ENCODE measurements around the gene PRKCI. TPM values are rescaled to one million over a fixed set of nuclear protein-coding genes. Genes with fewer than 3 reads are reported as not detected.

The PRKCI gene
- total and polyA plus RNA-seq, 2 donors (not counting 1 experiment from before 2014, with no cell fraction given): 1.8 to 11.1 TPM

- no peak for TF ChIP-seq EZH2 (IDR thresholded peaks at IDR 0.05; ENCODE audit: borderline replicate concordance, insufficient read depth, low read depth, low read length, poor library complexity, severe bottlenecking)
- TF ChIP-seq, protein P1, sequence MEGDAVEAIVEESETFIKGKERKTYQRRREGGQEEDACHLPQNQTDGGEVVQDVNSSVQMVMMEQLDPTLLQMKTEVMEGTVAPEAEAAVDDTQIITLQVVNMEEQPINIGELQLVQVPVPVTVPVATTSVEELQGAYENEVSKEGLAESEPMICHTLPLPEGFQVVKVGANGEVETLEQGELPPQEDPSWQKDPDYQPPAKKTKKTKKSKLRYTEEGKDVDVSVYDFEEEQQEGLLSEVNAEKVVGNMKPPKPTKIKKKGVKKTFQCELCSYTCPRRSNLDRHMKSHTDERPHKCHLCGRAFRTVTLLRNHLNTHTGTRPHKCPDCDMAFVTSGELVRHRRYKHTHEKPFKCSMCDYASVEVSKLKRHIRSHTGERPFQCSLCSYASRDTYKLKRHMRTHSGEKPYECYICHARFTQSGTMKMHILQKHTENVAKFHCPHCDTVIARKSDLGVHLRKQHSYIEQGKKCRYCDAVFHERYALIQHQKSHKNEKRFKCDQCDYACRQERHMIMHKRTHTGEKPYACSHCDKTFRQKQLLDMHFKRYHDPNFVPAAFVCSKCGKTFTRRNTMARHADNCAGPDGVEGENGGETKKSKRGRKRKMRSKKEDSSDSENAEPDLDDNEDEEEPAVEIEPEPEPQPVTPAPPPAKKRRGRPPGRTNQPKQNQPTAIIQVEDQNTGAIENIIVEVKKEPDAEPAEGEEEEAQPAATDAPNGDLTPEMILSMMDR (IDR thresholded peaks at IDR 0.05): no peak
- Mint-ChIP-seq H3K4me1 (no peaks in the 10 kb centered on the region), H3K27me3 (peaks cover 7% of the 10 kb centered on the region), H3K9me3 (ENCODE audit: insufficient read depth) (no peaks in the 10 kb centered on the region), H3K4me3 (no peak overlapping the region), H3K27ac (no peak overlapping the region)
- Histone ChIP-seq H3K36me3 (replicated peaks in 1 of 2; ENCODE audit: control extremely low read depth in 1 of 2, control insufficient read depth in 1 of 2, extremely low read depth in 1 of 2, insufficient read depth in 2 of 2, low read length in 1 of 2) (no peaks in the 10 kb centered on the region), H3K4me1 (ENCODE audit: control insufficient read depth in 2 of 2, insufficient read depth in 2 of 2, low read length in 2 of 2) (no peaks in the 10 kb centered on the region), H3K27me3 (replicated peaks in 1 of 4; ENCODE audit: control extremely low read depth in 1 of 4, control insufficient read depth in 3 of 4, insufficient read depth in 4 of 4, low read length in 3 of 4) (no peaks in the 10 kb centered on the region), H2AFZ (ENCODE audit: insufficient read depth, low read depth, low read length, poor library complexity, severe bottlenecking) (no peak overlapping the region), H3K79me2 (ENCODE audit: control insufficient read depth, insufficient read depth, low read length) (no peaks in the 10 kb centered on the region), H3K4me2 (replicated peaks; ENCODE audit: low read depth, low read length, poor library complexity, severe bottlenecking) (no peak overlapping the region), H3K4me3 (ENCODE audit: control extremely low read depth in 1 of 5, extremely low read depth in 1 of 5, insufficient read depth in 1 of 5, low read depth in 2 of 5, low read length in 4 of 5) (no peak overlapping the region), H3K9me3 (ENCODE audit: control extremely low read depth in 1 of 3, control insufficient read depth in 2 of 3, insufficient read depth in 1 of 3, low read length in 2 of 3) (peaks cover 0 to 3% (median 0%) of the 10 kb centered on the region in 3 donors), H4K20me1 (ENCODE audit: control insufficient read depth, insufficient read depth, low read length, poor library complexity, severe bottlenecking) (no peaks in the 10 kb centered on the region), H3K27ac (ENCODE audit: low read length in 2 of 2) (no peak overlapping the region), H3K9ac (ENCODE audit: low read length) (no peak overlapping the region)
- POLR2A ChIA-PET: no interaction called here
- ATAC-seq (ENCODE audit: low read depth) (no peak), DNase-seq (no peak)
- no CpG with 5 or more reads among the region's 3 CpGs for WGBS (ENCODE audit: insufficient coverage)
- intact Hi-C loops (cut with micrococcal nuclease): no loop called here
- CTCF ChIA-PET: no interaction called here
These were observed 25.4 kb upstream of the PRKCI start for GRCh38 chr3:170196833-170197232.

- no peak overlapping the region for H3K27ac ChIP-seq (ENCODE audit: low read length in 2 of 2)
- H3K36me3 ChIP-seq (replicated peaks in 1 of 2; ENCODE audit: control extremely low read depth in 1 of 2, control insufficient read depth in 1 of 2, extremely low read depth in 1 of 2, insufficient read depth in 2 of 2, low read length in 1 of 2): no peaks in the 10 kb centered on the region
- no peaks in the 10 kb centered on the region for H3K79me2 ChIP-seq (ENCODE audit: control insufficient read depth, insufficient read depth, low read length)
- H2AFZ ChIP-seq (ENCODE audit: insufficient read depth, low read depth, low read length, poor library complexity, severe bottlenecking): no peak overlapping the region
- CTCF ChIA-PET: interaction anchor here (1.1 kb wide), 1 partner anchor 12 kb away, joined by 5 read pairs; no protein-coding TSS in a partner anchor
- ATAC-seq (ENCODE audit: low read depth) (no peak), DNase-seq (no peak)
- Mint-ChIP-seq H3K4me3 (no peak overlapping the region), H3K27ac (no peak overlapping the region), H3K4me1 (no peaks in the 10 kb centered on the region), H3K27me3 (peaks cover 14% of the 10 kb centered on the region), H3K9me3 (ENCODE audit: insufficient read depth) (no peaks in the 10 kb centered on the region)
- intact Hi-C loops (cut with micrococcal nuclease): no loop called here
- no peak overlapping the region for H3K9ac ChIP-seq (ENCODE audit: low read length)
- peaks cover 0 to 4% (median 0%) of the 10 kb centered on the region in 3 donors for H3K9me3 ChIP-seq (ENCODE audit: control extremely low read depth in 1 of 3, control insufficient read depth in 2 of 3, insufficient read depth in 1 of 3, low read length in 2 of 3)
- H4K20me1 ChIP-seq (ENCODE audit: control insufficient read depth, insufficient read depth, low read length, poor library complexity, severe bottlenecking): no peaks in the 10 kb centered on the region
- H3K4me2 ChIP-seq (replicated peaks; ENCODE audit: low read depth, low read length, poor library complexity, severe bottlenecking): no peak overlapping the region
- peaks cover 0 to 14% (median 2%) of the 10 kb centered on the region in 4 experiments for H3K27me3 ChIP-seq (replicated peaks in 1 of 4; ENCODE audit: control extremely low read depth in 1 of 4, control insufficient read depth in 3 of 4, insufficient read depth in 4 of 4, low read length in 3 of 4)
- TF ChIP-seq EZH2 (IDR thresholded peaks at IDR 0.05; ENCODE audit: borderline replicate concordance, insufficient read depth, low read depth, low read length, poor library complexity, severe bottlenecking): no peak
- TF ChIP-seq, protein P1 (IDR thresholded peaks at IDR 0.05): no peak
- no peaks in the 10 kb centered on the region for H3K4me1 ChIP-seq (ENCODE audit: control insufficient read depth in 2 of 2, insufficient read depth in 2 of 2, low read length in 2 of 2)
- H3K4me3 ChIP-seq (ENCODE audit: control extremely low read depth in 1 of 5, extremely low read depth in 1 of 5, insufficient read depth in 1 of 5, low read depth in 2 of 5, low read length in 4 of 5): no peak overlapping the region
- POLR2A ChIA-PET: no interaction called here
These were observed 21.2 kb upstream of the PRKCI start for GRCh38 chr3:170200987-170201386.
